Neural crest cell (in vitro differentiated cells): Measurements from ENCODE around the gene NME4. TPM values are rescaled to one million over a fixed set of nuclear protein-coding genes. Genes with fewer than 3 reads are reported as not detected.

Experiments
- DNase-seq: peaks from one replicate; pipeline ENCODE4 v3.0.0; 2021; ENCODE audit warnings: low read depth, mixed read lengths, low spot score
- H3K27ac Mint-ChIP-seq: one replicate; pipeline ENCODE4 v1.8.0; 2021; ENCODE audit warnings: mild to moderate bottlenecking, mixed read lengths; ENCODE audit not compliant: unreplicated experiment
- H3K27me3 Mint-ChIP-seq: 2 replicates; pipeline ENCODE4 v1.8.0; 2021; ENCODE audit warnings: low read depth, mild to moderate bottlenecking, mixed read lengths
- H3K36me3 Mint-ChIP-seq: 2 replicates; pipeline ENCODE4 v1.8.0; 2021; ENCODE audit warnings: low read depth, mild to moderate bottlenecking, mixed read lengths
- H3K4me1 Mint-ChIP-seq: 2 replicates; pipeline ENCODE4 v1.8.0; 2021; ENCODE audit warnings: mixed read lengths
- H3K4me3 Mint-ChIP-seq: one replicate; pipeline ENCODE4 v1.8.0; 2021; ENCODE audit warnings: mild to moderate bottlenecking, mixed read lengths
- H3K9me3 Mint-ChIP-seq: 2 replicates; pipeline ENCODE4 v1.8.0; 2021; ENCODE audit warnings: mixed read lengths
- CTCF ChIP-seq: fragments of 200-600 bp; sonication (generic); conservative IDR thresholded peaks from 2 replicates; pipeline ENCODE4 v1.5.0; 2021; ENCODE audit warnings: antibody characterized with exemption, mild to moderate bottlenecking
- total RNA-seq: library from RNA; stranded (reverse); gene quantifications from 2 replicates; pipeline ENCODE4 v1.2.1, GENCODE V29; 2021

NME4 gene
- total RNA-seq, 1 donor from 2014 or later = 233 TPM

DNA sequence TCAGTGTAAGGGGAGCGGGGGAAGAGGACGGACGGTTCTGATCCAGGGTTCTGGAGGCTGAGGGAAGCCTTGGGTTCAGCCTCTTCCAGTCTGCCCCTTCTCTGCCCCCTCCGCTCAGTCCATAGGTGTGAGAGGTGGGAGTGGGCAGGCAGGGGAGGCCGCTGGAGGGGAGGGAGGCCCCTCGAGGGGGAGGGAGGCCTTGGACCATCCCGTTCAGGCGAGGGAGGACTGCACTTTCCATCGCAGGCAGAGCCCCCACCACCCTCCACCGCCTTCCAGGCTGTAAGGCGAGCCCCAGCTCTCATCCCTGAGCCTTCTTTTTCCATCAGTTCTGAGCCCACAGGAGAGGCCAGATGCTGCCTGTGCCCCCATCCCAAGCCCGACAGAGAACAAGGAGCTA, 40.3 kb upstream of the NME4 start:
- Mint-ChIP-seq H3K4me1 (no peaks in the 10 kb centered on the region), H3K36me3 (no peaks in the 10 kb centered on the region), H3K4me3 (no peak overlapping the region), H3K9me3 (no peaks in the 10 kb centered on the region), H3K27ac (no peak overlapping the region), H3K27me3 (no peaks in the 10 kb centered on the region)
- TF ChIP-seq CTCF = no peak
- DNase-seq = no peak

- no peaks in the 10 kb centered on the region for H3K36me3 Mint-ChIP-seq
- no peak overlapping the region for H3K27ac Mint-ChIP-seq
- peaks cover 5% of the 10 kb centered on the region for H3K4me1 Mint-ChIP-seq
- no peak overlapping the region for H3K4me3 Mint-ChIP-seq
- H3K9me3 Mint-ChIP-seq = no peaks in the 10 kb centered on the region
- TF ChIP-seq CTCF = no peak
- peaks cover 5% of the 10 kb centered on the region for H3K27me3 Mint-ChIP-seq
- no peak for DNase-seq
Observed at GRCh38 chr16:359067-359763, 37.8 kb upstream of the NME4 start.

DNA sequence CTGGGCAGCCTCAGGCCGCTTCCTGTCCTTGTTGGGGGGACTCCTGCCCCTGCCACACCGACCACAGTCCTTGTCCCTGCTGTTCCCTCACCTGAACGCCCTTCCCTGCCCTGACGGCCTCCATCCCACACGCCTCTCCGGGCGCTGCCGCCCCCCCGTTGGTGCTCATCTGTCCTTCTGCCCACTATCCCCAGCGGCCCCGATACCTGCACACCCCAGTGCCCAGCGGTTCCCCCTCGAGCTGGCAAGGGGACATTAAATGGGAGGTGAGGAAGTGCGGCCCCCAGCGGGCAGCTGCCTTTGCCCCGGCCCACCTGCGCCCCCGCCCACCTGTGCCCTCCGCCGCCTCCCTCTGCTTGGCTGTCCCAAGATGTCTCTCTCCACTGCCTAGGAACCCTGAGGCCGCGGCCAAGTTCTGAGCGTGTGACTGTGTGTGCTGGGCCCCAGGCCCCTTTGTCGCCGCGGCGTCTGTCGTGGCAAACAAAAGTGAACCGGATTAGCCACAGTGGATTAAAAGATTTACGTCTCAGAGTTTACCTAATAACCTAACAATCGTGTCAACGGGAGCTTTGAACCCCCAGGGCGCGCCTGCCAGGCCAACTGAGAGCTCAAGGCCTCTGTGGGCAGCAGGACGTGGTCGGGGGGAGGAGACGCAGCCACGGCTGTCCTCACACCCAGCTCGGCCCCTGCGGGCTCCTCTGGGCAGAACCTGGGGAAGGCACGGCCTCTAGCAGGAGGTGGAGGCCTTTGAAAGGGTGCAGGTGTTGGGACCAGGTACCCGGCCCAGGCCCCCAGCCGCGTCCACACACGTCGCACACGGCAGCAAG, 36.9 kb upstream of the NME4 start:
- peaks cover 5% of the 10 kb centered on the region for H3K27me3 Mint-ChIP-seq
- H3K4me3 Mint-ChIP-seq = no peak overlapping the region

GRCh38 chr16:360698-361336, 36.2 kb upstream of the NME4 start:
- peaks cover 5% of the 10 kb centered on the region for H3K27me3 Mint-ChIP-seq
- H3K4me1 Mint-ChIP-seq = peaks cover 5% of the 10 kb centered on the region
- H3K27ac Mint-ChIP-seq = peak overlapping the region; percentile 57
- H3K9me3 Mint-ChIP-seq = no peaks in the 10 kb centered on the region
- no peak overlapping the region for H3K4me3 Mint-ChIP-seq
- TF ChIP-seq CTCF = no peak
- no peak for DNase-seq
- no peaks in the 10 kb centered on the region for H3K36me3 Mint-ChIP-seq

More for the DNA sequence above, 36.9 kb upstream of the NME4 start:
- no peak for TF ChIP-seq CTCF
- Mint-ChIP-seq H3K27ac (no peak overlapping the region), H3K36me3 (no peaks in the 10 kb centered on the region), H3K4me1 (peaks cover 5% of the 10 kb centered on the region), H3K9me3 (no peaks in the 10 kb centered on the region)
- no peak for DNase-seq

DNA sequence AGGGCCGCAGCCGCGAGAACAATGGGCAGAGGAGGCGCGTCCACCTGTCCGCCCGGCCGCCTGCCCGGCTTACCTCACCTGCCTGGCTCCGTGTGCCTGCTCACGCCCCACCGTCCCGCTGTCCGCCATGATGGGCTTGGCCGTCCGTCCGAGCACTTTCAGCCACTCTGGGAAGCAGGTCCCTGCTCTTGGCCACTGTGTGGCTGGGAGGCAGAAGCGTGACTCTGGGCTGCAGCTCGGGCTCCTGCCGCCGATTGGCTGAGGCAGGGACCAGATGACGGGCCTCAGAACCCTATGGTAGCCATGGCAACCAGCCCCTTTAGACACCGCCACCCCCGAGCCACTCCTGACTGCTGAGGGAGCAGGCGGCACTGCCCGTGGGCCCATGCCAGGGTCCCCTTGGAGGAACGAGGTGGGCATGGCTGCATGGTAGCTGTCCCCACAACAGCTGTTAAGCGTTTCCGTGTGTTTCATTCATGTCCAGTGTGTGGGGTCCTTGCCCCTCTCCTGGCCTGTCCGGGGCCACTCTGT, 35.6 kb upstream of the NME4 start:
- Mint-ChIP-seq H3K9me3 (no peaks in the 10 kb centered on the region), H3K4me3 (peak overlapping the region; percentile 70), H3K27me3 (peaks cover 5% of the 10 kb centered on the region), H3K4me1 (peaks cover 5% of the 10 kb centered on the region), H3K27ac (no peak overlapping the region), H3K36me3 (no peaks in the 10 kb centered on the region)
- TF ChIP-seq CTCF = no peak
- no peak for DNase-seq
